H1 (cell line): ENCODE measurements around the gene CFAP61. TPM values are rescaled to one million over a fixed set of nuclear protein-coding genes. Genes with fewer than 3 reads are reported as not detected.

Source experiments
- KDM4A ChIP-seq: IDR thresholded peaks from one replicate; pipeline ENCODE4 v1.7.1; 2012; ENCODE audit warnings: low read depth, mild to moderate bottlenecking, moderate library complexity, low read length, inconsistent platforms; ENCODE audit not compliant: severe bottlenecking
- POLR2A ChIP-seq, 2 experiments: IDR thresholded peaks; 1 replicate in 1 of 2; 2 replicates in 1 of 2; pipeline ENCODE4 v1.6.1; 2011; ENCODE audit warnings: low read depth in 2 of 2, low read length in 2 of 2, mild to moderate bottlenecking in 2 of 2; ENCODE audit errors: control extremely low read depth in 1 of 2
- RBBP5 ChIP-seq: IDR thresholded peaks from 2 replicates; pipeline ENCODE4 v1.7.1; 2012; ENCODE audit warnings: low read depth, mild to moderate bottlenecking, inconsistent platforms, low read length, moderate library complexity, borderline replicate concordance
- SP2 ChIP-seq: IDR thresholded peaks from 2 replicates; pipeline ENCODE4 v1.6.1; 2012; ENCODE audit warnings: mild to moderate bottlenecking, low read length, inconsistent platforms
- polyA plus RNA-seq, 7 experiments: library from polyadenylated mRNA; depleted of rRNA in 3 of 7; stranded (reverse) in 5 of 7; unstranded in 2 of 7; fragments of >200 nt in 5 of 7; fragments of 200-250 nt in 2 of 7; gene quantifications; 1 replicate in 5 of 7; 2 replicates in 1 of 7; 4 replicates in 1 of 7; pipeline versions ENCODE4 v1.2.1 to v1.2.3, GENCODE V29; 2011 to 2013; ENCODE audit warnings: missing spikeins in 2 of 7, mixed read lengths in 2 of 7
- total RNA-seq: library from RNA; stranded (reverse); fragmentation: NEBNext Ultra II Directional; extraction: Animal tissue kit (Norgen Biotek cat#: 25700); gene quantifications from 2 replicates; pipeline ENCODE4 v1.2.1, GENCODE V29; 2021
- TF ChIP-seq, protein P1 (sequence below): IDR thresholded peaks from 2 replicates; pipeline ENCODE4 v1.6.1; 2012; ENCODE audit warnings: inconsistent platforms

Gene CFAP61
- total and polyA plus RNA-seq, 2 of the 8 experiments (the other 6 are each of a cell fraction or from before 2014, with no cell fraction given): 0.29 to 0.61 TPM

GRCh38 chr20:20225325-20226043, 173.2 kb downstream of the CFAP61 start (continued):
- TF ChIP-seq, protein P1, sequence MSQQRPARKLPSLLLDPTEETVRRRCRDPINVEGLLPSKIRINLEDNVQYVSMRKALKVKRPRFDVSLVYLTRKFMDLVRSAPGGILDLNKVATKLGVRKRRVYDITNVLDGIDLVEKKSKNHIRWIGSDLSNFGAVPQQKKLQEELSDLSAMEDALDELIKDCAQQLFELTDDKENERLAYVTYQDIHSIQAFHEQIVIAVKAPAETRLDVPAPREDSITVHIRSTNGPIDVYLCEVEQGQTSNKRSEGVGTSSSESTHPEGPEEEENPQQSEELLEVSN: no peak
- TF ChIP-seq KDM4A (no peak), RBBP5 (no peak), POLR2A (IDR thresholded peaks at IDR 0.05; ENCODE audit: control extremely low read depth in 1 of 2, low read depth in 2 of 2, low read length in 2 of 2) (no peak), SP2 (no peak)
